GM12891 (cell line): ENCODE data around the gene DEUP1.

ENCODE experiments used
- DNase-seq: peaks from one replicate; pipeline ENCODE4 v3.0.0; 2011; ENCODE audit warnings: low spot score; ENCODE audit not compliant: insufficient read length
- FAIRE-seq: peaks from 2 replicates; lab custom pipeline; 2011; peaks lifted over from hg19 to GRCh38; lab: Jason Lieb, UNC
- PAX5 ChIP-seq: IDR thresholded peaks from 2 replicates; pipeline ENCODE4 v1.6.1; 2011; ENCODE audit warnings: low read length, moderate library complexity, mild to moderate bottlenecking; ENCODE audit not compliant: insufficient read depth, severe bottlenecking
- POLR2A ChIP-seq: IDR thresholded peaks from 2 replicates; pipeline ENCODE4 v1.6.1; 2011; ENCODE audit warnings: low read depth, low read length, control low read depth
- POLR2AphosphoS5 ChIP-seq: IDR thresholded peaks from 2 replicates; pipeline ENCODE4 v1.6.1; 2011; ENCODE audit warnings: low read depth, low read length, control low read depth
- POU2F2 ChIP-seq: IDR thresholded peaks from 2 replicates; pipeline ENCODE4 v1.6.1; 2011; ENCODE audit warnings: low read depth, mild to moderate bottlenecking, control low read depth, low read length, moderate library complexity
- SPI1 ChIP-seq: IDR thresholded peaks from 2 replicates; pipeline ENCODE4 v1.6.1; 2011; ENCODE audit warnings: low read depth, low read length, control low read depth
- TAF1 ChIP-seq: IDR thresholded peaks from 2 replicates; pipeline ENCODE4 v1.6.1; 2011; ENCODE audit warnings: low read depth, low read length, control low read depth

The DEUP1 gene

DNA sequence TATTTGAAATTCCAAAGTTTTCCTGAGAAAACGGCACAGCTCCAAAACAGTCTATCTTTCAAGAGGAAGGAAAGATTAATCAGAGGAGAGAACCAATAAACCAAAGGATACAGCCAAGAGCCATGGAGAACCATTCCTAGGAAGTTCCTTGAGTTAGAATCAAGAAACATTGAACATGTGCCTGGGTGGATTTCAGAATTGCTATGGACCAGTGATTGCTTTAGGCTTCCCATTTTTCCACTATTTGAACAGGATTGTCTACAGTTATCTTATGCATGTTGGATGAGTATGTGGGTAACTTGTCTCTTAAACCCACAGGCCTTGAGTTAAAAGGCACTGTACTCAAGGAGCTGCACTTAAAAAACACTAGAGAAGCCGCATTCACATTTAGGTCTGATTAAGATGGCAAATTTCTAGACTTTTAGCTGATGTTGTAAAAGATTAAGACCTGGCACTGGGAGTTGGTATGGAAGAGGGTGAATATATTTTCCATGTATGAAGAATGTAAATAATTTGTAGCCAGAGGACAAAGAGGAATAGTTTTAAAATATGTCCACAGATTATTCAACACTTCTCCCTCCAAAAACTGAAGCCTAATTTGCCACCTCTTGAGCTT lies 11.2 kb upstream of the DEUP1 start:
- FAIRE-seq = no peak
- TF ChIP-seq TAF1 = no peak
- TF ChIP-seq SPI1 = no peak
- TF ChIP-seq POU2F2 = no peak
- no peak for TF ChIP-seq POLR2A
- TF ChIP-seq PAX5 = no peak
- no peak for TF ChIP-seq POLR2AphosphoS5
- DNase-seq = no peak

DNA sequence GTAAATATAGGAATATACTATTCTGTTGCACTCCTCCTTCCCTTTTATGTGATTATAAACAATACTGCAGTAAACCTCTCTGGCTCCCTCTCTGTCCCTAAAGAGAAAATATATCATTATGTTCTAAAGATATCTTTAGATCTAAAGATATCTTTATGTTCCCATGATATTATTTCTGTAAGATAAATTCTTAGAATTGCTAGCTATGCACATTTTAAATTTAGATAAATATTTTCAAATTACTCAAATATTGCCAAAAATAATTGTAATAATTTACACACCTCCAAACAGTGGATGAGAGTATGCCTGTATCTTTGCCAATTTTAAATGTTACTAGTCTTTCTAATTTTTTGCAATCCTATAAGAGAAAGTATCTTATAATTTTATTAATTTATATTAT lies 10.3 kb upstream of the DEUP1 start:
- DNase-seq (no peak), FAIRE-seq (no peak)
- TF ChIP-seq TAF1 (no peak), POU2F2 (no peak), POLR2A (no peak), SPI1 (no peak), PAX5 (no peak), POLR2AphosphoS5 (no peak)

DNA sequence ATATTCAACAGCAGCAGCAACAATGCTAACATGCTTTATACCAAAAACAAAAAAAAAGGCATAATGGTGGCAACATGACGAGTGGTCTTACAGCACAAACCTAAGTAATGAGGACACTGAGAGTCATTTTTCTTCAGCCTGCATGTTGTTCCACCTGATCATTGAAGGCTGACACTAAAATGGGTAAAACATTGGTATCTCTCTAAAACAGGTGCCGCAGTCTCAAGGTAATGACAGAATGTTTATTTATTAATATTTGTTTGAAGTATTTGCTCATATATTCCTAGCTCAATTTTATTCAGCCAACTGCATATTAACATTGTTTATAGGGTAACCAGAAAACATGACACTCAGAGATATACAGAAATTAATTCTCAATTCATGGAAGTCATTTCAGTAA lies 8.3 kb upstream of the DEUP1 start:
- no peak for FAIRE-seq
- TF ChIP-seq POLR2AphosphoS5 (no peak), POLR2A (no peak), PAX5 (no peak), POU2F2 (no peak), SPI1 (no peak), TAF1 (no peak)
- no peak for DNase-seq

DNA sequence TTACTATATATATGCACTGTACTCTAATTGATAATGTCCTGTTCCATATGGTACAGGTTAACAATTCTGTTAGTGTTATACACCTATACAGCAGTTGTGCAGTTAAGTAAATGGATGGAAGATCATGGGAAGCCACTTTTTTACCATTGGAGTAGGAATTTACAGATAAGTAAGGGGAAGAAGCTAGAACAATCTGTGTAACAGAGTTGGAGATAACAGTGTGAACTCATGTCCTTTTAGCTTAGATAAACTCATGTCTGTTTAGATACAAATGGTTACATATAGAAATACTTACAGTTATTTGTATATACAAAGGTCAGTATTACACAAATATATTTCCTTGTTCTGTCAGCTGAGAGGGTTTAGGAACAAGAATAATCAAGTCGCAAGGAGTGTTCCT lies 6.8 kb upstream of the DEUP1 start:
- DNase-seq = no peak
- no peak for TF ChIP-seq SPI1
- no peak for FAIRE-seq

DNA sequence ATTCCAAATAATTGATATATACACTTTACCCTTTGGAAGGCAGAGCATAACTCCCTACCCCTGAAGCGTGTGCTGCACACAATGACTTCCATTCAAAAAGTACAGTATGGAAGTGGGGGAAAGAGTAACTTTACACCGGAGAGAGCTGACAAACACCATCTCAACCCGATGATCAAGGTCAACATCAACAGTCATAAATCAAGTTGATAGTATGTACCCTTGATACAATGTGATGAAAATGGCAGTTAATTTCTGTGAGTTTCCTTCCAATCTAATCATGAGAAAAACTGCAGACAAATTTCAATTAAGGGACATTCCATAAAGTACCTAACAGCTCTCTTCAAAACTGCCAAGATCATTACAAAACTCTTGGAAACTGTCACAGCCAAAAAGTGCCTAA lies 6.0 kb upstream of the DEUP1 start:
- no peak for TF ChIP-seq SPI1
- TF ChIP-seq POU2F2 = no peak
- TF ChIP-seq TAF1 = no peak
- TF ChIP-seq PAX5 = no peak
- no peak for TF ChIP-seq POLR2AphosphoS5
- no peak for TF ChIP-seq POLR2A
- no peak for DNase-seq
- no peak for FAIRE-seq

DNA sequence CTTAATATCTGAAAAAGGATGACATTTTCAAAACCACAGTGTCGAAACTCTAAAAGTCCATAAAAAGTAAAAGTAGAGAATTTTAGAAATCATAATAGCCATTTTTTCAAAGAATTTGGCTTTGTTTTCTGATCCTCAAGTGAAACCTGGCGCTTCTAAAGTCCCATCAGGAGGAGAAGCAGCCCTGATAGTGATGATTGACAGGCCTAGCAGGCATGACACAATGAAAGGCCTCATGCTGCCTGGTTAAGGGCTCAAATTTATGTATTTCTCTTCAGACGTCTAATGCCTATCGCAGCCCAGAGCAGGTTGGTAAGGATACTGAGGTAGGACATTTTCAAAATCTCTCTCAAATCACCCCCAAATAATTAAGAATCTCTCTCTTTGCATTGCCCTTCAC lies 3.9 kb upstream of the DEUP1 start:
- DNase-seq = no peak
- no peak for TF ChIP-seq POLR2AphosphoS5
- no peak for TF ChIP-seq POLR2A
- no peak for TF ChIP-seq PAX5
- TF ChIP-seq SPI1 = no peak
- TF ChIP-seq POU2F2 = no peak
- no peak for TF ChIP-seq TAF1
- FAIRE-seq = no peak

DNA sequence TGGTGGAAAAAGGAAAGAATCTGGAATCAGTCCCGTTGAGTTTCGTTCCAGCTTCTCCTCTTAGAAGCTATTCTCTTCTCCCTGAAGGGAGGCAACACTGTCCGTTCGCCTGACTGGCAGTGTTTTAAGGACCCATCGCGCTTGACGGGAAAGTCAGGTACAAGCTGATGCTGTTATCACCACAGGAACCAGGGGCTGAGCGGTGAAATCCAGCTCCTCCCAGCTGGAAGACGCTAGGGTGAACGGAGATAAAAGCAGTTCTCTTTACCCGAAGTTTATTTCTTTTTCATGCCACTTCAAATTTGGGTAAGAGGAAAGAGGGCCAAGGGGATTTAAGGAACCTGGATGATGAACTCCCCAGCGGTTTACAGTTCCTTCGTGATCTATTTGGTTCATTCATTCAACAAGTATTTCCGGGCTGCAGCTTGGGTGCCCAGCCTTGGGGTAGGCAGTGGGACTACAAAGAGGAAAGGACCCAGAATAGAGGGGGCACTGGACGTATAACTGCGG lies 551 bp upstream of the DEUP1 start:
- DNase-seq (no peak), FAIRE-seq (peak; percentile 28)
- TF ChIP-seq PAX5 (no peak), POLR2A (no peak), POU2F2 (no peak), TAF1 (no peak), SPI1 (no peak), POLR2AphosphoS5 (no peak)

DNA sequence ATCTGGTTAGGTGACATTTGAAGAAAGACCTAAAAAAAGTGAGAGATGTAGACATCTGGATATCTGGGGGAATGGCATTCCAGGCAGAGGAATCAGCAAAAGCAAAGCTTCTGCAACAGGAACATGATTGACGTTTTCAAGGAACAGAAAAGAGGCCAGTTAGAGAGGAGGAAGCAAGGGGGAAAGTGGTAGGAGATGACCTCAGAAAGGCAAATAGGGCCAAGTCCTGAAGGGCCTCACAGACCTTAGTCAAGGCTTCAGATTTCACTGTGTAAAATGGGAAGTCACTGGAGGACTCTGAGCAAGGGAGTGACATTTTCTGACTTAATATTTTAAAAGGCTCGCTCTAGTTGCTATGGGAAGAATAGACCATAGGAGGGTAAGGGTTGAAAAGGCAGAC lies 9.7 kb downstream of the DEUP1 start:
- TF ChIP-seq PAX5 (no peak), SPI1 (no peak), POU2F2 (no peak), POLR2AphosphoS5 (no peak), TAF1 (no peak), POLR2A (no peak)
- no peak for FAIRE-seq
- no peak for DNase-seq

DNA sequence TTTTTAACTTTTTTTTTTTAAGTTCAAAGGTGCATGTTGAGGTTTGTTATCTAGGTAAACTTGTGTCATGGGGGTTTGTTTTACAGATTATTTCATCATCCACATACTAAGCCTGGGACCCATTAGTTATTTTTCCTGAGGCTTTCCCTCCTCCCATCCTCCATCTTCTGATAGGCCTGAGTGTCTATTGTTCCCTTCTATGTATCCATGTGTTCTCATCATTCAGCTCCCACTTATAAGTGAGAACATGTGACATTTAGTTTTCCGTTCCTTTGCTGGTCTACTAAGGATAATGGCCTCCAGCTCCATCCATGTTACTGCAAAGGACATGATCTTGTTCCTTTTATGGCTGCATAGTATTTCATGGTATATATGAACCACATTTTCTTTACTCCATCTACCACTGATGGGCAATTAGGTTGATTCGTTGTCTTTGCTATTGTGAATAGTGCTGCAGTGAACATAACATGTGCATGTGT lies 14.4 kb downstream of the DEUP1 start:
- no peak for DNase-seq
- no peak for FAIRE-seq
- TF ChIP-seq POU2F2 (no peak), PAX5 (no peak), POLR2A (no peak), TAF1 (no peak), SPI1 (no peak), POLR2AphosphoS5 (no peak)

DNA sequence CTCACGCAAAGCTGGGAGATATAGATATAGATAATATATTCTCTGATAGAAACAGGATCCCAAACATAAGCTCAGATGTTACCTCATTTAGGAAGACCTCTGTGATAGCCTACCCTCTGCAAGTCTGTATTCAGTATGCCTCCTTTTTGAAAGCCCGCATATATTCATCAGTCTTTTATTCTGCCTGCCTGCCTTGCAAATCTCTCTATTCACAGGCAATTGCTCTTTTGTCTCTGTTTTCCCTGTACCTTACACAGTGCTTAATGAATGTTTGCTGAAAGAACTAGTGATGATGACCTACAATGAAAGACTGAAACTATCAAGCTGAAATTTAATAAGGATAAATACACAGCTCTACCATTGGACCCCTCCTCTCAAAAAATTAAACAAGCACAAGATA lies 18.4 kb downstream of the DEUP1 start:
- no peak for DNase-seq
- no peak for FAIRE-seq
- TF ChIP-seq POLR2AphosphoS5 (no peak), POLR2A (no peak), TAF1 (no peak), SPI1 (no peak), PAX5 (no peak), POU2F2 (no peak)
